Aorta (tissue), 5 donors: ENCODE data around the gene DPYSL3. TPM values are rescaled to one million over a fixed set of nuclear protein-coding genes. Genes with fewer than 3 reads are reported as not detected.

Experiments used
- ATAC-seq: fragments of 200-7000 bp; cut with Tn5 transposase; one replicate; pipeline ENCODE4 v1.9.1; 2022; ENCODE audit warnings: moderate library complexity; ENCODE audit not compliant: low FRiP score
- DNase-seq, 2 donors: peaks; one replicate each; pipeline ENCODE4 v3.0.0-alpha.2; 2020
- H3K27ac ChIP-seq, 2 donors: one replicate each; pipeline ENCODE4 v1.5.1; 2013; ENCODE audit warnings: low read length in 2 of 2, mild to moderate bottlenecking in 2 of 2, moderate library complexity in 2 of 2, control low read depth in 1 of 2, inconsistent platforms in 1 of 2, low read depth in 1 of 2
- H3K27me3 ChIP-seq, 2 donors: one replicate each; pipeline ENCODE4 v1.6.1; 2013; ENCODE audit warnings: control low read depth in 1 of 2, low read length in 1 of 2, mild to moderate bottlenecking in 1 of 2, moderate library complexity in 1 of 2; ENCODE audit not compliant: insufficient read depth in 2 of 2, control insufficient read depth in 1 of 2
- H3K36me3 ChIP-seq, 2 donors: one replicate each; pipeline ENCODE4 v1.6.1; 2013; ENCODE audit warnings: control low read depth in 1 of 2, low read length in 1 of 2, mild to moderate bottlenecking in 1 of 2; ENCODE audit not compliant: insufficient read depth in 2 of 2, control insufficient read depth in 1 of 2
- H3K4me1 ChIP-seq, 2 donors: one replicate each; pipeline ENCODE4 v1.6.1; 2013; ENCODE audit warnings: low read length in 2 of 2, control low read depth in 1 of 2, mild to moderate bottlenecking in 1 of 2, moderate library complexity in 1 of 2; ENCODE audit not compliant: insufficient read depth in 2 of 2, control insufficient read depth in 1 of 2
- H3K4me3 ChIP-seq, 2 donors: one replicate each; pipeline ENCODE4 v1.5.1; 2013; ENCODE audit warnings: low read length in 2 of 2, control low read depth in 1 of 2, mild to moderate bottlenecking in 1 of 2
- H3K9me3 ChIP-seq: one replicate; pipeline ENCODE4 v1.6.1; 2013; ENCODE audit warnings: mild to moderate bottlenecking, low read length; ENCODE audit not compliant: control insufficient read depth
- WGBS, 2 donors: extraction: QIAGEN DNeasy Blood & Tissue Kit; methylation state at CpG; one replicate each; pipeline ENCODE4 v1.1.7; 2013; 5-methylcytosine and 5-hydroxymethylcytosine counted together
- intact Hi-C, 2 donors: fragments of 100-400 bp; cut with DNase I; formaldehyde crosslinking; loops; one replicate each; pipeline versions ENCODE4 v1.14.2 to v1.15.0; 2022
- polyA plus RNA-seq, 2 donors: library from polyadenylated mRNA; stranded (reverse); fragments of 200-250 nt; gene quantifications; one replicate each; pipeline ENCODE4 v1.2.3, GENCODE V29; 2013
- total RNA-seq, 2 donors: library from RNA; stranded (reverse); fragmentation: NEBNext Ultra II Directional; extraction: Animal tissue kit (Norgen Biotek cat#: 25700); gene quantifications; one replicate each; pipeline ENCODE4 v1.2.1, GENCODE V29; 2021
- donor health status: healthy with polysubstance abuse.
- donor health status: Bipolar disorder and iron deficiency.
- donor health status: DM: no; HTN: no; CAD: no.
- donor health status: DM: no; HTN: no; CAD: no.
- donor health status: DM: yes; HTN: yes; CAD: no.

Gene DPYSL3
- total and polyA plus RNA-seq, 4 donors = 85.1 to 344 (median 195) TPM

DNA sequence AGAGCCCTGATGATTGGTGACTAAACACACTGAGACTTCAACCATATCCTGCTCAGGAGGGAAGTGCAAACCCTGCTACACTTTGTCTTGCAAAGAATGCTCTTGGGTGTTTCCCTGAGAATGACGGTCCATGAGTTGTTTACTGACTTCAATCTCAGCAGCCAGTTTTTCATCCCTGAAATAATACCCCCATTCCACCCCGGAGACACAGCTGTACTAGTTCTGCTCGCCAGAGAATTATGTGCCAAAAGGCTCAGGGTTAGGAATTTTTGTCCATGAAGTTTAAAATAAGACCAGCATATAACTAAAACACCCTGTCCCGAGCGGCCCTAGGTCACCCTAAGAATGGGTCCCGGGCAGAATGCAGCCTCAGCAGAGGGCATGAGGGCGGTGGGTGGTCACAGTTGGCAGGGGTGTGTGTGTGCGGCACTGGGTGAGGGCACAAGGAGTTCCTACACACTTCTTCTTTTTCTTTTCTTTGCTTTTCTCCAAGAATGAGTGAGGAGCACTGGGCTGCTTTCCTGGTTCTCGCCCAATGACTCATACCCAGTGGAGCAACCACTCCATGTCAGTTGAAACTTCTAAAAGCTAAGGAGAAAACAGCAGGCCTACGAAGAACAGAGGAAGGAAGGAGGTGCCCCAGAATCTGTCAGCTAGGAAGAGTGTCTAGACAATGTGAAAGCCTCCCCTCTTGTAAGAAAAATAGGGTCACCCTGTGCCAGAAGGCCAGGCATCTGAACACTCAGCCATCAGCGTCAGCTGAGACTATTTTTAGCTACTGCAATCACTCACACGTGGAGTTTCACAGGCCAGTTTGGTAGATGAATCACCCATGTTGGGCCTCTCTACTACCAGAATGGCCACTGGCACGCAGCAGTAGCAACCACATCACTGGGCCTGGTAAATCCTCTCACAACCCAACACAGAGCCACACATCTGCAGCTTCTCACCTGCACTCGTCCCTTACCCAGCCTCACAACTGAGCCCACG is 105.9 kb downstream of the DPYSL3 start:
- Histone ChIP-seq H3K9me3 (no peaks in the 10 kb centered on the region), H3K4me3 (no peak overlapping the region), H3K27me3 (no peaks in the 10 kb centered on the region), H3K36me3 (peaks cover 4 to 5% of the 10 kb centered on the region in 2 donors), H3K4me1 (peaks cover 2 to 7% of the 10 kb centered on the region in 2 donors), H3K27ac (peak overlapping the region; percentile 95 to 100)
- peak; percentile 83 to 86 for DNase-seq
- peak; percentile 88 for ATAC-seq
- 6 to 7% methylated on average over 15 of the region's 15 CpGs for WGBS, 2 donors
- intact Hi-C loops = loop anchor here (2.0 to 10.0 kb wide), 3 partner anchors 49 to 491 kb away; no protein-coding TSS in a partner anchor

DNA sequence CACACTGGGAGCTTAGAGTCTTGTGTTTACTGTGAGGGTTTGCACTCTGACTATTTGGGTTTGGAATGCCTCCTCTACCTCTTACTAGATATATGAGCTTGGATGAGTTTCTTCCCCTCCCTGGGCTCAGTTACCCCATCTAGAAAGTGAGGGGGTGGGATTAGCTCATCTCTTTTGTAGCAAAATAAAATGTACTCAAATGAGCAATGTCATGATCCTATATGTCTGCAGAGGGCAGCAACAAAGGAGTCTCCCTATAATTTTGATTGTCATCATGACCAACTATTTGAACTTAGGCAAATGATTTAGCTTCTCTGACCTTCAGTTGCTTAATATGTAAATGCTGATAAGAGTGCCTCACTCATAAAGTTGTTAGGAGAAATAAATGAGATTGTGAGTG is 109.0 kb downstream of the DPYSL3 start:
- no peak overlapping the region for H3K4me3 ChIP-seq
- no peaks in the 10 kb centered on the region for H3K27me3 ChIP-seq
- intact Hi-C loops = loop anchor here (5.0 to 10.0 kb wide), 2 partner anchors 156 to 494 kb away; no protein-coding TSS in a partner anchor
- ATAC-seq (no peak), DNase-seq (no peak)
- H3K27ac ChIP-seq = peak overlapping the region in 1 of 2 donors; percentile 55
- peaks cover 4 to 16% of the 10 kb centered on the region in 2 donors for H3K36me3 ChIP-seq
- peaks cover 1 to 7% of the 10 kb centered on the region in 2 donors for H3K4me1 ChIP-seq
- no peaks in the 10 kb centered on the region for H3K9me3 ChIP-seq

DNA sequence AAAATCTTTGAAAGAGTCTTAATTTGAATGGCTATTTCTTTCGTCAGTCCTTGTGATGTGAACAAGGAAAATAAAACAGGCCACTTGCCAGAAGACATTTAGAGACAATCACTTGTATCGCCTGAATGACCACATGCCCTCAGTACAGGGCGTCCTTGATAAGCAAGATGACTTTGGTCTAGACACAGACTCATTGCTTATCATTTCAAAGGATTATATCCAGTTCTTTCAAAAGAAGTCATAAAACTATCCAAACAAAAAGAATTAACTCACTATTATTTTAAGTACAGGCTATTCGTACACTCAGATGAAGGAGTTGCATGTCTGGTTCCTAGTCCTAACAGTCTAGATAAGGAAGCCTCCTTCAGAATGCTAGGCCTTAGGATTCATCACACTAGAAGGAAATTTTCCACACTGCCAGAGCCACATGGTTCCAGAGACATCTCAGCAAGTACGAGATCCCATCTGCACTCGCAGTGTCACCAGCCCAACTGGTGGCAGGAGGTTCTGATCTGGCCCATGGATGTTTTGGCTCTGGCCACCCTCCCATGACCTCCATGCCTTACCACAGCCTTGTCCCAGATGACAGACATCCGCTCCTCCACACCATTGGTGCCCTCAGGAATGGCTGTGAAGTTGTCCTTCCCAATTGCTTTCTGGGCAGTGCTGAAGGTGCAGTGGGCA is 109.6 kb downstream of the DPYSL3 start:
- no peaks in the 10 kb centered on the region for H3K9me3 ChIP-seq
- peak overlapping the region in 1 of 2 donors; percentile 55 for H3K27ac ChIP-seq
- peaks cover 0 to 7% of the 10 kb centered on the region in 2 donors for H3K4me1 ChIP-seq
- no peak for ATAC-seq
- WGBS, 2 donors = 86% methylated on average over 7 of the region's 7 CpGs
- no peaks in the 10 kb centered on the region for H3K27me3 ChIP-seq
- H3K4me3 ChIP-seq = no peak overlapping the region
- intact Hi-C loops = loop anchor here (5.0 to 10.0 kb wide), 2 partner anchors 157 to 495 kb away; no protein-coding TSS in a partner anchor
- DNase-seq = no peak
- peaks cover 4 to 16% of the 10 kb centered on the region in 2 donors for H3K36me3 ChIP-seq

GRCh38 chr5:147398860-147399259 is 111.0 kb downstream of the DPYSL3 start:
- no peak overlapping the region for H3K27ac ChIP-seq
- no peaks in the 10 kb centered on the region for H3K9me3 ChIP-seq
- 82 to 89% methylated on average over 9 of the region's 9 CpGs for WGBS, 2 donors
- peaks cover 0 to 4% of the 10 kb centered on the region in 2 donors for H3K4me1 ChIP-seq
- intact Hi-C loops = no loop called here
- ATAC-seq = no peak
- H3K27me3 ChIP-seq = no peaks in the 10 kb centered on the region
- no peak overlapping the region for H3K4me3 ChIP-seq
- no peak for DNase-seq
- H3K36me3 ChIP-seq = peaks cover 4 to 18% of the 10 kb centered on the region in 2 donors

DNA sequence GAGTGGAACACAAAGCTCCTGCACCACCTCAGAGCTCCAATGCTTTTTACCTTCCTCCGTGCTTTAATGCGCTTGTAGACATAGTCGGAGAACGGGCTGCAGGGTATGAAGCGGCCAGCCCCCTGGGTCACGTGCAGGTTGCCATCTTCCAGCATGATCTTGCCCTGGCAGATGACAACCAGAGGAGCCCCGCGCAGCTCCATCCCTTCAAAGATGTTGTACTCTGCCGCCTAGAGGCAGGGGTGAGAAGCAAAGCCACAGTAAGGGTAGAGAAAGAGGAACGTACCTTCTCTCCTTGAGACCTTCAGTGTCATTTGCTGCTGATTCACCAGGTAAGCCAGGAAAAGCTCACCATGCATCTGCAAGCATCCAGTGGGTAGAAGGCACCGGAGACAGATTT is 112.3 kb downstream of the DPYSL3 start:
- Histone ChIP-seq H3K4me3 (no peak overlapping the region), H3K27me3 (no peaks in the 10 kb centered on the region), H3K27ac (no peak overlapping the region), H3K9me3 (no peaks in the 10 kb centered on the region), H3K36me3 (peaks cover 4 to 18% of the 10 kb centered on the region in 2 donors), H3K4me1 (no peaks in the 10 kb centered on the region)
- 87 to 90% methylated on average over 11 of the region's 11 CpGs for WGBS, 2 donors
- intact Hi-C loops = no loop called here
- ATAC-seq (no peak), DNase-seq (peak in 1 of 2 donors; percentile 70)

GRCh38 chr5:147396070-147396823 is 113.6 kb downstream of the DPYSL3 start:
- Histone ChIP-seq H3K9me3 (no peaks in the 10 kb centered on the region), H3K27me3 (no peaks in the 10 kb centered on the region), H3K36me3 (peaks cover under 1 to 18% of the 10 kb centered on the region in 2 donors), H3K4me1 (no peaks in the 10 kb centered on the region), H3K4me3 (no peak overlapping the region), H3K27ac (no peak overlapping the region)
- ATAC-seq (peak; percentile 63), DNase-seq (peak; percentile 59 to 77)
- WGBS, 2 donors = 70 to 87% methylated on average over 8 of the region's 8 CpGs
- intact Hi-C loops = no loop called here

- Histone ChIP-seq H3K27me3 (no peaks in the 10 kb centered on the region), H3K9me3 (no peaks in the 10 kb centered on the region), H3K4me3 (no peak overlapping the region), H3K27ac (no peak overlapping the region), H3K36me3 (peaks cover 0 to 15% of the 10 kb centered on the region in 2 donors), H3K4me1 (no peaks in the 10 kb centered on the region)
- ATAC-seq (no peak), DNase-seq (no peak)
- 73 to 74% methylated on average over 15 of the region's 15 CpGs for WGBS, 2 donors
- intact Hi-C loops = no loop called here
Measured at GRCh38 chr5:147393874-147394672, 115.8 kb downstream of the DPYSL3 start.
